Ramos (cell line): ENCODE results near the gene PITRM1.

Experiments used
- in situ Hi-C: fragments of 300-500 bp; cut with MboI; formaldehyde crosslinking; loops from one replicate; pipeline ENCODE4 v1.14.3; 2022; ENCODE audit warnings: low sequenced_read_pairs; ENCODE audit not compliant: unreplicated experiment

PITRM1 gene

DNA sequence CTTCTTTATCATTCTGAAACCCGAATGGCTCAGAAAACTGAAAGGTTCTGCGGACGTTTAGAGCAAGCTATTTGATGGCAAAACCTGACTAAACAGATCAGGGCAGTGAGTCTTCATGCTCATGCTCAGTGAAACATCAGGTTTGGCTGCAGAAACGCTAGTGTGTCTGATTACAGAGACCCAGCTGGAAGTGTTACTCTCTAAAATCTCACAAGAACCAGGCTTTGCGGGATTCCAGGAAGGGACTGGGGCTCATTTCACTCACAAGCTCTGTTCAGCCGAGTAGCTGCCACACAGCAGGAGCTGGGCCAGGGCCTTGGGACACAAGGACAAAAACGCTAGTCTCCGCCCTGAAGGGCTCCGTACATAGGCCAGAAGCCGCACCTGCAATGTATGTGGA lies 2.9 kb downstream of the PITRM1 start:
- in situ Hi-C loops, result no loop called here

DNA sequence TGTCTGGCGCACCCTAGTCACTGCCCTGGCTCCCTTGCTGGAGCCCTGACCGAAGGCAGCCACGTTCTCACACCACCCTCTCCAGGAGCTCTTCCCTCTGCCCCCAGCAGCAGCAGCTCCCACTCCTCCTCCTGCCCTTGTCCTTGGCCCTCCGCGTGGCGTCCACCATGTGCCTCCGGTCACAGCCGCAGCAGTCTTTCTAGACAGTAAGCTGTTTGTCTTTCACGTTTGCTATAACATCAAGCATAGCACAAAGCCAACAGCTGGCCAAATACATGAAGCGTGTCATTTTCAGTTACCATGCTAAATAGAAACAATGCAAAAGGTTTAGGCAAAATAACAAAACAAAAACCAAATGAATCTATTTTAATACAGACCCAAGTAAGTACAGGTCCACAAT lies 3.3 kb downstream of the PITRM1 start:
- in situ Hi-C loops, result no loop called here

DNA sequence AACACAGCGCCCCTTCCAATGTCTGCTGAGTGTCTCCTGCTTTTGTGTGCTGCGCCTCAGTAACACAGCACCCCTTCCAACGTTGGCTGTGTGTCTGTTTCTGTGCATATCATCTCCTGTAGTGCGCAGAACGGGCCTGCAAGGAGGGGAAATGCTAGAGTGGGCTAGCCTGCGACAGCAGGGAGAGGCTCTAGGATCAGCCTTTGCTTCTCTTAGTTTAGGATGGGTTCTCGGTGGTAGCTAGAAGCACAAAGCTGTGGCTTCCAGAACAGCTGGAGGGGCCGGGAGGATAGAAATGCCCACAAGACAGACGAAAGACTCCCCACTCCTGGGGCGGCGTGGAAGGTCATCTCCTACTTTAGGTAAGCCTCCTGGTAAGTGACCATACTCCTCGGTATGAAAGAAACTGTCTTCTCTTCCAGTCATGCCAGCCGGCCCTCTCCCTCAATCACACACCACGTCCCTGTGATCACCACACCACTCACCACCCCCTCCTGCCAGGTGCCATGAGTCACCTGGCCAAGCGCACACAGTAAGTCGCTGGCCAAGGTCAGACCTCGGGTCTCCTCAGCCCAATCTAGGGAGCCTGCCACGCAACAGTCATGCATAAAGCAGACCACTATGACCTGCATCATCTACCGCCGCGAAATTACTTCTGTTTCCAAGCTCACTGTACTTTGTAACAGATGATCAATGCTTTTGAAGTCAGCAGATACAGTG lies 4.8 kb downstream of the PITRM1 start:
- in situ Hi-C loops, result no loop called here

DNA sequence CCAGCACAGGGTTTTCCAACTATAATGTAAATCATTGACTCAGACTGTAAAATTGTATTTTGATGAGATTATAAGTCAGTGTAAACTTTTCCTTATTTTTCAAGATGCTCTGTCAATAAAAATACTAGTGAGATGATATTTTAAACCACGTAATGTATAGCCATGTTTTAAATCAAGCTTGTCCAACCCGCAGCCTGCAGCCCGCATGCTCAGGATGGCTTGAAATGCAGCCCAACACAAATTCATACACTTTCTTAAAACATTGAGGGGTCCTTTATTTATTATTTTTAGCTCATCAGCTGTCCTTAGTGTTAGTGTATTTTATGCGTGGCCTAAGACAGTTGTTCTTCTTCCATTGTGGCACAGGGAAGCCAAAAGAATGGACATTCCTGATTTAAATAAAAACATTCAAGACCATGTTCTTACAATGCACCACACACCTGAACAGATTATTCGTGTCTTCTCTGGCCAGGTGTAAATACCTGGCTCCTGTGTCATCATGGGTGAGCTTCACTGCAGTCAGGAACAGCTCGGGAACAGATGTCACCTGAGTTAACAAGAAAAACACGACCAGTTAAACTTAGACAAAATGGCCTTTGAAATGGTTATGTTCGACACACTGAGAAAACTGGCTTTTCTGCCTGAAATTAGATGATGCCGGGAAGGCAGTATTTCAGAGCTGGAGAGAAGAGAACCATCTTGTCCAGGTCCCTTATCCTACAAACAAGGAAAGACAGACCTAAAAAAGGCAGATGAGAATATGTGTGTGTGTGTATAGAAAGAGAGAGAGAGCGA lies 5.9 kb downstream of the PITRM1 start:
- in situ Hi-C loops, result no loop called here

DNA sequence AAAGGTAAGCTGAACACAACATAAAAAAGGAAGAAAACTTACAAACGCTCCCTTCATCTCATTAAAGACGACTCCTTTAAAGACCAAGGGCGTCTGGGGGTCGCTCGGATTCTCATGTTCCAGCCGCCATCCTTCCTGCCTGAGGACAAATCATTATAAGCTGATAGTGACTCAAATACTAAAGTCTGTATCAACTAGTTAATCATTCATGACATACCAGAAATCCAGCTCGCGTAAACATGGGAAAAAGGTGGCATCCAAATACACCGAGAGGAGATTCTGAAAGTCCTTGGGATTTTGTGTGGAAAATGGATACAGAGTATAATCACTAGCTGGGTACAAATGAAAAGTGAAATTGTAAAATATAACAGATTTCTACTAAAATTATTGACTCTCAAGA lies 7.4 kb downstream of the PITRM1 start:
- in situ Hi-C loops, result no loop called here

DNA sequence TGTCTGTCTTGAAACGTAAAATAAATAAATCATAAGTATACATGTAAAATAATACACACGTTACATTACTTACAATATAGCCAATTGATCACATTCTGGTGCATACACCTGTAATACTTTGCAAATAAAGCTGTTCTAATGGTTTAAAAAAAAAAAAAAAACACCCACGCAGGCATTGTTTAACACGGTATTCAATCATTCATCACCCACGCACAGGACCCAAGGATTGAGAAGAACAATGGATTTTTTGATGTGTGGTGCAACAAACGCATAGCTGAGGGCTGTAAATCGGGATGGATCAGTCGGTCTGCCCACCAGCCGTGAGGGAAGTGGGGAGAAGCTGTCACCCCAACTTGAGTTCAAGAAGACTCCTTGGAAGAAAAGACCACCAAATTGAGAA lies 8.7 kb downstream of the PITRM1 start:
- in situ Hi-C loops, result no loop called here

DNA sequence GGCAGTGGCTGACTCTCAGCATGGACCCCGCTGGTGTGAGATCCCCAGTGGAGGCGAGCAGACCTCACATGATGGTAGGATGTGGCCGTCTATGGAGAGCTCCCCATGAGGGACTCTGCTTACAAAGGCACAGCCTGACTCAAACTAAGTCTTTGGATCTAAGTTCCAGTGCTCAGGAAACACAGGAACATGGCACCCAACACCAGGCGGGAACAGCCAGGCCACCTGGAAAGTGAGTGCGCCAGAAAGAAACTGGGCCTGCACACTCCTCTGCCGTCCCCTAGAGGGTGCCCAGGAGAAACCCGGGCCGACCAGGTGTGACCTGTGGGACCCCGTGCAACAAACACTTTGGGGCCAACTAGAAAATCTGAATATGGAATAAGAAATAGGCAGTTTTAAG lies 10.0 kb downstream of the PITRM1 start:
- in situ Hi-C loops, result no loop called here

DNA sequence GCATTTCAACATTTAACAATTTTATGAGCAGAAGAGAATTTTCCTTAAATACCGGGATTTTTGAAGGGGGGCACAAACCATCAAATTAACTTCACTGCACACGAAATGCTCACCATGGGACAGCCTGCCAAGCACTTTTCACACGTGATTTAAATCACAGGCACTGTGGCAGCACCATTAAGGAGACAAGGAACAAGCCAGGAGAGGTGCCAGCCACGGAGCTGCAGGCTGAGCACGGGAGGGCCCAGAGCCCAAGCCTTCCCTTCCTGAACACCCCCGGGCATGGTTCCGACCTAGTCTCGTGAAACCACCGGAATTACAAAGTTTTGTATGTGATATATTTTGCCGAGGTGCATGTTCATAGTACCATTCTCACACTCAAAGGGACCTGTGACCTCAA lies 13.4 kb downstream of the PITRM1 start:
- in situ Hi-C loops, result no loop called here

DNA sequence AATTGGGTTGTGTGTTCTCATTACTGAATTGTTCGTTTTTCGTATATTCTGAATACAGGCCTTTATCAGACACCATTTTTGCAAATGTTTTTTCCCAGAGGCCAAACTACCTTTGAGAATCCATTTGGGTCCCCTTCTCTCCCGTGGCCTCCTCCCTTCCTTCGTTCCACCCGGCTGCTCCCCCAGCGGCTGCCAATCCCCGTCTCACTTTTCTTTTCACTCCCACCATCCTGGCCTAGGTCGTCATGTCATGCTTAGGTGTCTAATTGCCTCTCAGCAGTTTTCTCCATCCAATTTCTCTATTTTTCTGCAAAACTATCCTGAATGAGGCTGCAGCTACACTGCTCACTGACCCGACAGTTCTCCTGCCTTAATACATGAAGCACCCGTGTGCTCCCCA lies 17.9 kb downstream of the PITRM1 start:
- in situ Hi-C loops, result no loop called here

DNA sequence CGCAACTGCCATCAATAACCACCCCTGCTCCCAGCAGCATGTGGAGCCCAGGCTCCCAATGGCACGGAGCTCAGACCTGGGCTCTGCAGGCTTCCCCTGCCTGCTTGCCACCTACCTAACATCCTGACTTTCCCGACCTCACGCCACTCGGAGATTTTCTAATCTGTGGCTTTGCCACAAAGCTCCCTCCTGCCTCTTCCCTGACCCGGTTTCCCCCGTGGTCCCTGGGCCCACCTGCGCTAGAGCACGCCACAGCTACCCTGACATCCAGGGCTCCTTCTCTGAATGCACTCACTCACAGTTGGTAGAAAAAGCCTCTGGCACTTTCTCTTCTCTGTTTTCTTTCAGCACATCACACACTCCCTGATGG lies 20.0 kb downstream of the PITRM1 start:
- in situ Hi-C loops, result no loop called here

DNA sequence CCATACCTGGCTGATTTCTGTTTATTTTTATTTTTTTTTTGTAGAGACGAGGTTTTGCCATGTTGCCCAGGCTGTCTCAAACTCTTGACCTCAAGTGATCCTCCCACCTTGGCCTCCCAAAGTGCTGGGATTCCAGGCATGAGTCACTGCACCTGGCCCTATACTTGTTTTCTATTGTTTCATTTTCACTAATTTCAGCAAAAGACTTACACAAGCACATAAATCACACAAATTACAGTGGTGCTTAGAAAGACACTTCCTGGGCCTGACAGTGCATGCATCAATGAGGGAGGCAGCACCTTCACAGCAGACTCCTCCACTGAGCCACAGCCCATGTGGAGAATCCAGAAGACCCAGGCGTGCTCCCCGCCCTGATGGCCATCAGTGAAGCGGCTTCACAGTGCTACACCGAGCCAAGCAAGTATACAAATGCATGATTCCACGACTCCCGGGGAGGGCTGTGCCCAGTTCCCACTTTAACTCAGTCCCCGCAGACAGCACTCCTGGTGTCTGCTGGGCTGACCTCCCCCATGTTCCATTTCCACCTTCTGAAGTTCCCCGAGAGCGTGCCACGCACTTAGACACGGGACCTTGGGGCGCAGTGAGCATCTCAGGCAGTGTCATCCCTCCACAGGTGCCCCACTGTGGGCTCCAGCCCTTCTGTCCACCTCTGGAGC lies 20.6 kb downstream of the PITRM1 start:
- in situ Hi-C loops, result no loop called here

DNA sequence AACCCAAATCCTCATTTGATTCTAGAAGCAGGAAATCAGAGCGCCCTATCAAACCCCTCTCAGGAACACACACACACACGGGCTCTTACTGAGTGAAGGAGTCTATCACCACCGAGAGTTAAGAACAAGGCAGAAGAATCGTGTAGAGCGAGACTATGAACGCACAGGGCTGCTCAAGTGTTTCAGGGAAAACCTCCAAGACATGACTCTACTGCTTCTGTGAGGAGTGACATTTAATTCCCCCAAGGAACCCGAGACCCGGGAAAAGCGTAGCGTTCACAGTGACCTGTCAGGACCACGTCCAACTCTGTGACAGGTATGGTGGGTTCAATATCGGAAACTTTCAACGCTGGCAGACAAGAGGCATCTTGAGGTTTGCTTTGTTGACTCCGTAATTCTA lies 21.6 kb downstream of the PITRM1 start:
- in situ Hi-C loops, result no loop called here

DNA sequence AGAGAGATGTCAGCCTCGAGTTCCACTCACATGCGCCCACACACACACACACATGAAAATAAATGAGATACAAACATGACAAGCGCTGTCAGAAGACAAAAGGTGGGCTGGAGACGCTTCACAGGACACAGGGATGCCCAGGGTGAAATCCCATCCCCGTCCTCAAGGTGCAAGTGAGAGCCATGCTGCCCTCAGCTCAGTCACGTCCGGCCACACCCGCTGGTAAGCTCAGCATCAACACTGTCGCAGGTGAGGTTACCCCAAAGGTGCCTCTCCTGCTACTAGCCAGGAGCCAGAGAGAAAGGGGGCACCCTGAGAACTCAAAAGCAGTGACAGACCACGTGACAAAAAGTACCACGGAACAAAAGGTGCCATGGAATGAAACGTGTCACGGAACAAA lies 22.2 kb downstream of the PITRM1 start:
- in situ Hi-C loops, result no loop called here

DNA sequence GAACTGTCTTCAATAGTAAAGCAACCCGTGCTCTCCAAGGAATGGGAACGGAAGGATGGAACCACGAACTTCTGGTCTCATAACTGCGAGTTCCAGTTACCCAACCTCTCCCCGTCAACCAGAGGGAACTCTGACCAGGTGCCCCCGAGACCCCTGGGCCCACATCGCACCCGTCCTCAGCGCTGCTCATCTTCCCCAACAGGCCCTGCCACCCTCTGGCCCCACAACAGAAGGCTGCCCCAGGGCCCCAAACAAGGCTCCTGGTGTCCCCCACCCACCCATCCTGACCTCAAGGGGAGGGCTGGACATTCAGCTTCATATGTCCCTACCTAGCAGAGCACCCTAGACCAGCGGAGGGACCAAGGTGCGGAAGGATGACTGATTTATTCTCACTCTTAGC lies 22.7 kb downstream of the PITRM1 start:
- in situ Hi-C loops, result no loop called here

DNA sequence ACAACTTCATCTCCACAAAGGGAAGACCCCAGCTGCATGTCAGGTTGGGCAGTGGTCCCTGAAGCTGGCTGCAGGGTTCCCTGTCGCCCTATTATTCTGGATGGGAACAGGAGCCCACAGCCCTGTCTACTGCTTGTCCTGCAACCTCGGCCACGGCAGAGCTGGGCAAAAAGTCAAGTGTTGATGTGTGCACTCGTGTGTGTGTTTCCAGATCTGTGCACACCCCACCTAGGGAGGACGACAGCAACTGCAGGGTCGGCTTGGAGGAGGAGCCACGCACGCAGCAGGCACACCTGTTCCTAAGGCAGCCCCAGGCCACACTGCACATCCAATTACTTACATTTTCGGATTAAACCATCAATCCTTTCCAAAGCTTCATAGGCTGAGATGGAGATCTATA lies 23.6 kb downstream of the PITRM1 start:
- in situ Hi-C loops, result no loop called here

DNA sequence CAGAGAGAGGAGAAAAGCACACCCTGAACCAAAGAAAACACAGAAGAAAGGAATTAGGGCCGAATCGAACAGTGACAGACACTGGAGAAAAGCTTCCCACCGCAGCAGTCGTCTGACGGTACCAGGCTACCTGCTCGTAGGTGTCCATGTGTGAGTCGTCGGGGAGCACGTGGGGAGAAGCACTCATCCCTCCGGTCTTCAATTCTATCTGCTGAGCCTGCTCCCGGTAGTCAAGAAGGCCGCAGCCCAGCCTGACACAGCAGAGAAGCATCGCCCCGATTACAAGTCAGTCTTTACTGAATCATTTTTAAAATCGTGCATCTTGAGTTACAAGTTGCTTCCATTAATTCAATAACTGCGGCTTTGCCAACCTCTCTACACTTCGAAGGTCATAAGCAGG lies 24.5 kb downstream of the PITRM1 start:
- in situ Hi-C loops, result no loop called here

DNA sequence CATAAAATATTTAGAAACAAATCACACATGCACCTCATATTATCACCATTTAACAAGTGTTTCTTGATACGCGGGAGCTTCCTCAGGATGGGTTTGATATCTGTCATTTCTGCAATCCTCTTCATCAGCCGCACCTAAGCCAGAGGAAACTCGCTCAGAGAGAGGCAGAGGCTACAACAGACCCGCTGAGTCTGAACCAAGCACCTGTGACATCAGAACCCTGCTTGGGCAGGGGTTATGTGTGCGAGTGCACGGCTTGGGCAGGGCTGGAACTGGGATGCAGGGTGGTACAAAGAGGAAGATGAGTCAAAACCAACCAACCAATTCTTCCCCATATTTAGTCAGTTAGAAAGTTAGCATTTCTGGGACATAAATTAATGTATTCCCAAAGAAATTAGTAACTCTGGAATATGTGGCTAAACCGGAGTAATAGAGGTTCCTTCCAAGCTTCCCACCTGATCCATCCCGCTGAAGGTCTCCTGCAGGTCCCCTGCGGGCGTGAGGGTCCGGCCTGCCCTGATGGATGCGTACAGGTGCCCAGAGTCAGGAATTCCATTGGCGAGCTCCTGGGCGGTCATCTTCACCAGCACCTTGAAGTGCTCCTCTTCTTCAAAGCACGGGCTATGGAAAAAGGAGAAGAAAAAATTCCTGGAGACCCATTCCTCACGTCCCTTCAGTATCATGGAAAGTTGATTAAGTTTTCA lies 25.3 kb downstream of the PITRM1 start:
- in situ Hi-C loops, result no loop called here

DNA sequence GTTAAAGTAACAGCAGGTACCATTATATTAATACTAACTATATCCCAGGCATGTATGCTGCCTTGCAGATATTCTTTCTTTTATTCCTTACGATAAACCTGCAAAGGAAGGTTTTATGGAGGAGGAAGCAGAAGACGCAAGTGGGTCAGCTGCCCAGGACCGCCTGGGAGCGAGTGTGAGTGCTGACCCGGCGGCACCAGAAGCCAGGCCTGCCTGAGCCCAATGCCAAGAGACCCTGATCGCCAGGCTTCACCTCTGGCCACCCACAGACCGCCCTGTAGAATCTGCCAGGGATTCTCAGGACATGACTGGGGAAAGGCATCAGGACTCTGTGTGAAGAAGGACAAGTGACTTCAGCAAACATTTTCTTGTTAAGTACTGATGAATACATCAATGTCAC lies 26.3 kb downstream of the PITRM1 start:
- in situ Hi-C loops, result no loop called here

DNA sequence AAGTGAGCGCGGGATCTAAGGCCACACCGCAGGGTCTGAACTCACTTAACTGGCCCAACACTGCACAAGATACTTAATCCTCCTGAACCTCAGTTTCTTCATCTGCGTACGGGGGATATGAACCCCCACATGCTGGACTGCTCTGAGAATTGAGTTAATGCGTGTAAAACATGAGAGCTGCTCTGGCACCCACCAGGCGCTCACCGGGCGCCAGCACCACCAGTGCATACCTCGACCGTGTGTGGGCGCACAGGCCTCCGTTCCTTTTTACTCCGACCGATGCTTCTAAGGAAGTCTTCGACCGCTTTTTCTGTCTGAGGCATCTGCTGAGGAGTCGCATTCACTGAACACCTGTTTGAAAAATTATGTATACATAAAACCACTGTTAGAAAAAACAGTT lies 27.2 kb downstream of the PITRM1 start:
- in situ Hi-C loops, result no loop called here

DNA sequence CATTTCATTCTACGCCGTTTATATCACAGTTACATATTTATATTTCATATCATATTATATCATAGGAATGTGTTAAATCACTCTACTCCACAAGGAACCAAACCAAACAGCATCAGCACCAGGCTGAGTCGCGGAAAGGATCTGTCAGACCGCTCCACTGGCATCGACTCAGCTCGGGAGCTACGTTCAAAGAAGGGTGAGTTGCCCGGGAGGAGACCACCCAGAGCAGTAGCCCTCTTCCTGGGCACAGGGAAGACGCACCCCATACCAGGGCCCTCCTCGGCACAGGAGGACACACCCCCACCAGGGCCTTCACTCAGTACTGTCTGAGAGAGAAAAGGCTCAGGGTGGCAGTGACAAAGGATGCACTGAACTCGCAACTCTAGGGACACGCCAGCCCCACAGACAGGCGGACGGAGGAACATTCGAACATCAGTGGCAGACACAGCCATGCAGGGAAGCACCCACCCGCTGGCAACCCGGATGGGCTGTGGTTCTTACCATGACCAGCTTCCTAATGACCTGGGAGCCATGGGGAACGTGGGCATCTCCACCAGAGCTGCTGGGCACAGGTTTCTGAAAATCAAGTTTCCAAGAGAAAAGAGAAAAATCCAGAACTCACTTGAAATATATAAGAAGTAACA lies 28.7 kb downstream of the PITRM1 start:
- in situ Hi-C loops, result no loop called here
